SK-N-SH (cell line): ENCODE measurements around the gene CNOT4.

Source experiments
- EZH2phosphoT487 ChIP-seq: fragments of 200-600 bp; sonication (generic); IDR thresholded peaks from 2 replicates; pipeline ENCODE4 v1.6.1; 2017; ENCODE audit warnings: low read depth, mixed run types, mild to moderate bottlenecking, antibody characterized with exemption, moderate library complexity, borderline replicate concordance
- FOXJ3 ChIP-seq: sonication (generic); formaldehyde crosslinking; IDR thresholded peaks from 2 replicates; pipeline ENCODE4 v1.5.1; 2020; ENCODE audit warnings: mild to moderate bottlenecking, missing genetic modification reagents
- FOXM1 ChIP-seq: IDR thresholded peaks from 2 replicates; pipeline ENCODE4 v1.4.0; 2012; ENCODE audit warnings: low read depth, mild to moderate bottlenecking
- GABPA ChIP-seq: IDR thresholded peaks from 2 replicates; pipeline ENCODE4 v1.4.0; 2012; ENCODE audit warnings: low read depth, mild to moderate bottlenecking
- POLR2AphosphoS5 ChIP-seq: IDR thresholded peaks from 2 replicates; pipeline ENCODE4 v1.6.1; 2012; ENCODE audit warnings: low read depth, low read length
- RAD21 ChIP-seq: IDR thresholded peaks from 2 replicates; pipeline ENCODE4 v1.6.1; 2012; ENCODE audit warnings: mild to moderate bottlenecking, low read length
- RFX5 ChIP-seq: IDR thresholded peaks from 2 replicates; pipeline ENCODE4 v1.6.1; 2012; ENCODE audit warnings: mild to moderate bottlenecking, improper control_type of control experiment, low read length
- TCF12 ChIP-seq: IDR thresholded peaks from 2 replicates; pipeline ENCODE4 v1.4.0; 2012
- TEAD4 ChIP-seq: IDR thresholded peaks from 2 replicates; pipeline ENCODE4 v1.4.0; 2012; ENCODE audit warnings: mild to moderate bottlenecking, borderline replicate concordance; ENCODE audit not compliant: insufficient read depth
- TF ChIP-seq, protein P1 (sequence below): IDR thresholded peaks from 2 replicates; pipeline ENCODE4 v1.6.1; 2012; ENCODE audit warnings: mild to moderate bottlenecking, low read depth, low read length, moderate library complexity
- TF ChIP-seq, protein P2 (sequence below): fragments of 200-600 bp; sonication (generic); IDR thresholded peaks from 2 replicates; pipeline ENCODE4 v1.6.1; 2017; ENCODE audit warnings: antibody characterized with exemption, mild to moderate bottlenecking, moderate library complexity
- TF ChIP-seq, protein P3 (sequence below): IDR thresholded peaks from 2 replicates; pipeline ENCODE4 v1.4.0; 2012; ENCODE audit warnings: low read depth, borderline replicate concordance

DNA sequence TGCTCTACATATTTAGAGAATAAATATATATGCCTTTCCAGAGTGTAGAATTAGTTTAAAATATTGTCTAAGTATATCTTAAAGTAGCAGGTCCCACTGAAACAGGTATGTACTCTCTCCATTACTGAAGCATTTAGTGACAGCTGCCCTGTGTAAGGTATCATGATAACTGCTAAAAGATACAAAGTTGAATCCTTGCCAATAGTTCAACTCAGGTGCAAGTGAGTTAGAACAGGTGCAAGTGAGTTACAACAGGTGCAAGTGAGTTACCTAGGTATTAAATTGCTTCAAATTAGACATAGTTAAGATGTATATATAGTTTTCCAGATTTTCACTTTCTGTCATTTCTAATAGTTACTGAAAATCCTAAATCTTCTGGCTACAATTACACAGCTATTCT is 119.1 kb downstream of the CNOT4 start:
- TF ChIP-seq FOXJ3 (CRISPR knock-in tag) (no peak), RAD21 (no peak), POLR2AphosphoS5 (no peak), TEAD4 (no peak), RFX5 (no peak), TCF12 (no peak), EZH2phosphoT487 (no peak), GABPA (no peak), FOXM1 (no peak)
- TF ChIP-seq, protein P1, sequence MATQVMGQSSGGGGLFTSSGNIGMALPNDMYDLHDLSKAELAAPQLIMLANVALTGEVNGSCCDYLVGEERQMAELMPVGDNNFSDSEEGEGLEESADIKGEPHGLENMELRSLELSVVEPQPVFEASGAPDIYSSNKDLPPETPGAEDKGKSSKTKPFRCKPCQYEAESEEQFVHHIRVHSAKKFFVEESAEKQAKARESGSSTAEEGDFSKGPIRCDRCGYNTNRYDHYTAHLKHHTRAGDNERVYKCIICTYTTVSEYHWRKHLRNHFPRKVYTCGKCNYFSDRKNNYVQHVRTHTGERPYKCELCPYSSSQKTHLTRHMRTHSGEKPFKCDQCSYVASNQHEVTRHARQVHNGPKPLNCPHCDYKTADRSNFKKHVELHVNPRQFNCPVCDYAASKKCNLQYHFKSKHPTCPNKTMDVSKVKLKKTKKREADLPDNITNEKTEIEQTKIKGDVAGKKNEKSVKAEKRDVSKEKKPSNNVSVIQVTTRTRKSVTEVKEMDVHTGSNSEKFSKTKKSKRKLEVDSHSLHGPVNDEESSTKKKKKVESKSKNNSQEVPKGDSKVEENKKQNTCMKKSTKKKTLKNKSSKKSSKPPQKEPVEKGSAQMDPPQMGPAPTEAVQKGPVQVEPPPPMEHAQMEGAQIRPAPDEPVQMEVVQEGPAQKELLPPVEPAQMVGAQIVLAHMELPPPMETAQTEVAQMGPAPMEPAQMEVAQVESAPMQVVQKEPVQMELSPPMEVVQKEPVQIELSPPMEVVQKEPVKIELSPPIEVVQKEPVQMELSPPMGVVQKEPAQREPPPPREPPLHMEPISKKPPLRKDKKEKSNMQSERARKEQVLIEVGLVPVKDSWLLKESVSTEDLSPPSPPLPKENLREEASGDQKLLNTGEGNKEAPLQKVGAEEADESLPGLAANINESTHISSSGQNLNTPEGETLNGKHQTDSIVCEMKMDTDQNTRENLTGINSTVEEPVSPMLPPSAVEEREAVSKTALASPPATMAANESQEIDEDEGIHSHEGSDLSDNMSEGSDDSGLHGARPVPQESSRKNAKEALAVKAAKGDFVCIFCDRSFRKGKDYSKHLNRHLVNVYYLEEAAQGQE: no peak
- TF ChIP-seq, protein P2, sequence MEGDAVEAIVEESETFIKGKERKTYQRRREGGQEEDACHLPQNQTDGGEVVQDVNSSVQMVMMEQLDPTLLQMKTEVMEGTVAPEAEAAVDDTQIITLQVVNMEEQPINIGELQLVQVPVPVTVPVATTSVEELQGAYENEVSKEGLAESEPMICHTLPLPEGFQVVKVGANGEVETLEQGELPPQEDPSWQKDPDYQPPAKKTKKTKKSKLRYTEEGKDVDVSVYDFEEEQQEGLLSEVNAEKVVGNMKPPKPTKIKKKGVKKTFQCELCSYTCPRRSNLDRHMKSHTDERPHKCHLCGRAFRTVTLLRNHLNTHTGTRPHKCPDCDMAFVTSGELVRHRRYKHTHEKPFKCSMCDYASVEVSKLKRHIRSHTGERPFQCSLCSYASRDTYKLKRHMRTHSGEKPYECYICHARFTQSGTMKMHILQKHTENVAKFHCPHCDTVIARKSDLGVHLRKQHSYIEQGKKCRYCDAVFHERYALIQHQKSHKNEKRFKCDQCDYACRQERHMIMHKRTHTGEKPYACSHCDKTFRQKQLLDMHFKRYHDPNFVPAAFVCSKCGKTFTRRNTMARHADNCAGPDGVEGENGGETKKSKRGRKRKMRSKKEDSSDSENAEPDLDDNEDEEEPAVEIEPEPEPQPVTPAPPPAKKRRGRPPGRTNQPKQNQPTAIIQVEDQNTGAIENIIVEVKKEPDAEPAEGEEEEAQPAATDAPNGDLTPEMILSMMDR: no peak
- TF ChIP-seq, protein P3, sequence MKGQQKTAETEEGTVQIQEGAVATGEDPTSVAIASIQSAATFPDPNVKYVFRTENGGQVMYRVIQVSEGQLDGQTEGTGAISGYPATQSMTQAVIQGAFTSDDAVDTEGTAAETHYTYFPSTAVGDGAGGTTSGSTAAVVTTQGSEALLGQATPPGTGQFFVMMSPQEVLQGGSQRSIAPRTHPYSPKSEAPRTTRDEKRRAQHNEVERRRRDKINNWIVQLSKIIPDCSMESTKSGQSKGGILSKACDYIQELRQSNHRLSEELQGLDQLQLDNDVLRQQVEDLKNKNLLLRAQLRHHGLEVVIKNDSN: no peak
